GM23338 (cell line): ENCODE results near the gene EFNB3. TPM values are rescaled to one million over a fixed set of nuclear protein-coding genes. Genes with fewer than 3 reads are reported as not detected.

Experiments
- ATAC-seq: fragments of 200-7000 bp; cut with Tn5 transposase; 3 replicates; pipeline ENCODE4 v1.9.1; 2020
- DNase-seq: peaks from one replicate; pipeline ENCODE4 v3.0.0-alpha.2; 2015; ENCODE audit warnings: low spot score
- H2AFZ ChIP-seq: fragments of 200-600 bp; sonication (generic); 2 replicates; pipeline ENCODE4 v1.8.0; 2016; ENCODE audit warnings: antibody characterized with exemption, mild to moderate bottlenecking, moderate library complexity
- H3F3A ChIP-seq: fragments of 200-600 bp; sonication (generic); replicated peaks from 2 replicates; pipeline ENCODE4 v1.8.0; 2017; ENCODE audit warnings: antibody characterized with exemption, mixed run types, low read depth
- H3K27ac ChIP-seq: fragments of 200-600 bp; sonication (generic); 2 replicates; pipeline ENCODE4 v1.6.1; 2016; ENCODE audit warnings: low read depth
- H3K27me3 ChIP-seq: fragments of 200-600 bp; sonication (generic); 2 replicates; pipeline ENCODE4 v1.8.0; 2016; ENCODE audit warnings: mild to moderate bottlenecking, mixed run types, moderate library complexity; ENCODE audit not compliant: insufficient read depth
- H3K36me3 ChIP-seq: fragments of 200-600 bp; sonication (generic); 2 replicates; pipeline ENCODE4 v1.8.0; 2016; ENCODE audit warnings: mild to moderate bottlenecking; ENCODE audit not compliant: insufficient read depth
- H3K4me1 ChIP-seq: fragments of 200-600 bp; sonication (generic); 2 replicates; pipeline ENCODE4 v1.8.0; 2016; ENCODE audit warnings: mild to moderate bottlenecking, moderate library complexity; ENCODE audit not compliant: insufficient read depth
- H3K4me2 ChIP-seq: fragments of 200-600 bp; sonication (generic); 2 replicates; pipeline ENCODE4 v1.7.1; 2017; ENCODE audit warnings: mixed run types
- H3K4me3 ChIP-seq: fragments of 200-600 bp; sonication (generic); 2 replicates; pipeline ENCODE4 v1.6.1; 2016; ENCODE audit warnings: mixed run types
- H3K79me2 ChIP-seq: fragments of 200-600 bp; sonication (generic); replicated peaks from 2 replicates; pipeline ENCODE4 v1.8.0; 2017; ENCODE audit warnings: mild to moderate bottlenecking; ENCODE audit not compliant: insufficient read depth
- H3K9me2 ChIP-seq: fragments of 200-600 bp; sonication (generic); 2 replicates; pipeline ENCODE4 v1.8.0; 2017; ENCODE audit not compliant: insufficient read depth
- H4K20me1 ChIP-seq: fragments of 200-600 bp; sonication (generic); replicated peaks from 2 replicates; pipeline ENCODE4 v1.8.0; 2017; ENCODE audit warnings: mild to moderate bottlenecking; ENCODE audit not compliant: insufficient read depth
- H3K27ac Mint-ChIP-seq: 2 replicates; pipeline ENCODE4 v1.8.0; 2020; ENCODE audit warnings: inconsistent platforms, mild to moderate bottlenecking, moderate library complexity, mixed read lengths
- H3K27me3 Mint-ChIP-seq: 3 replicates; pipeline ENCODE4 v1.8.0; 2022; ENCODE audit warnings: low read depth, mild to moderate bottlenecking, moderate library complexity, mixed read lengths, inconsistent platforms; ENCODE audit not compliant: insufficient read depth, poor library complexity
- H3K36me3 Mint-ChIP-seq: 3 replicates; pipeline ENCODE4 v1.8.0; 2021; ENCODE audit warnings: low read depth, mild to moderate bottlenecking, inconsistent platforms, moderate library complexity, mixed read lengths
- H3K4me1 Mint-ChIP-seq: 3 replicates; pipeline ENCODE4 v1.8.0; 2020; ENCODE audit warnings: mild to moderate bottlenecking, inconsistent platforms, mixed read lengths
- H3K4me3 Mint-ChIP-seq: 3 replicates; pipeline ENCODE4 v1.8.0; 2021; ENCODE audit warnings: moderate library complexity, mild to moderate bottlenecking, inconsistent platforms, mixed read lengths
- H3K9me3 Mint-ChIP-seq: 3 replicates; pipeline ENCODE4 v1.8.0; 2020; ENCODE audit warnings: moderate library complexity, mild to moderate bottlenecking, inconsistent platforms, mixed read lengths
- CTCF ChIP-seq, 2 experiments: fragments of 200-600 bp in 1 of 2; sonication (generic) in 1 of 2; conservative IDR thresholded peaks; 2 replicates each; pipeline versions ENCODE4 v1.5.1 to v1.6.1; 2016 to 2017; ENCODE audit warnings: antibody characterized with exemption in 2 of 2, low read depth in 2 of 2, mild to moderate bottlenecking in 2 of 2, moderate library complexity in 1 of 2
- ETS1 ChIP-seq: IDR thresholded peaks from 2 replicates; pipeline ENCODE4 v1.6.1; 2016; ENCODE audit warnings: antibody characterized with exemption
- EZH2 ChIP-seq: fragments of 200-600 bp; sonication (generic); IDR thresholded peaks from one replicate; pipeline ENCODE4 v1.8.0; 2017; ENCODE audit warnings: antibody characterized with exemption, mild to moderate bottlenecking, low read depth; ENCODE audit not compliant: unreplicated experiment
- EZH2phosphoT487 ChIP-seq: fragments of 200-600 bp; sonication (generic); IDR thresholded peaks from one replicate; pipeline ENCODE4 v1.8.1; 2018; ENCODE audit warnings: antibody characterized with exemption; ENCODE audit not compliant: unreplicated experiment
- JUNB ChIP-seq: IDR thresholded peaks from one replicate; pipeline ENCODE4 v1.6.1; 2016; ENCODE audit warnings: antibody characterized with exemption; ENCODE audit not compliant: unreplicated experiment
- NANOG ChIP-seq: IDR thresholded peaks from 2 replicates; pipeline ENCODE4 v1.6.1; 2016; ENCODE audit warnings: antibody characterized with exemption, borderline replicate concordance
- POLR2AphosphoS5 ChIP-seq: IDR thresholded peaks from 2 replicates; pipeline ENCODE4 v1.6.1; 2016; ENCODE audit warnings: antibody characterized with exemption, low read depth
- STAT1 ChIP-seq: IDR thresholded peaks from one replicate; pipeline ENCODE4 v1.6.1; 2016; ENCODE audit warnings: antibody characterized with exemption; ENCODE audit not compliant: unreplicated experiment
- ZNF114 ChIP-seq: fragments of 250-450 bp; sonication (Bioruptor Pico); IDR thresholded peaks from 2 replicates; pipeline ENCODE4 v1.5.0; 2020; ENCODE audit warnings: mild to moderate bottlenecking, moderate library complexity
- polyA plus RNA-seq: library from polyadenylated mRNA; unstranded; fragments of >200 nt; fragmentation: Nextera tagmentation; extraction: Ambion mirVana; gene quantifications from 2 replicates; pipeline ENCODE4 v1.2.1, GENCODE V29; 2016
- total RNA-seq: library from RNA; depleted of rRNA; stranded (reverse); fragments of >200 nt; shearing (Covaris generic); gene quantifications from 2 replicates; pipeline ENCODE4 v1.2.3, GENCODE V29; 2014
- TF ChIP-seq, protein P1 (sequence below): fragments of 250-450 bp; sonication (Bioruptor Pico); IDR thresholded peaks from 2 replicates; pipeline ENCODE4 v1.5.0; 2020; ENCODE audit warnings: mild to moderate bottlenecking, moderate library complexity

Gene EFNB3
- total and polyA plus RNA-seq, 2 experiments from 2014 or later = 4.2 to 11.5 TPM

- Mint-ChIP-seq H3K27me3 (peaks cover 19% of the 10 kb centered on the region), H3K4me1 (peaks cover 49% of the 10 kb centered on the region), H3K4me3 (peak overlapping the region; percentile 55), H3K36me3 (peaks cover 45% of the 10 kb centered on the region), H3K27ac (peak overlapping the region; percentile 45), H3K9me3 (peaks cover 9% of the 10 kb centered on the region)
- Histone ChIP-seq H3K27me3 (no peaks in the 10 kb centered on the region), H3K4me2 (peak overlapping the region; percentile 12), H2AFZ (no peak overlapping the region), H4K20me1 (peaks cover 7% of the 10 kb centered on the region), H3K27ac (peak overlapping the region; percentile 60), H3K36me3 (peaks cover 29% of the 10 kb centered on the region), H3K9me2 (no peaks in the 10 kb centered on the region), H3K79me2 (peaks cover 53% of the 10 kb centered on the region), H3K4me3 (peak overlapping the region; percentile 9), H3F3A (peaks cover 37% of the 10 kb centered on the region), H3K4me1 (peaks cover 41% of the 10 kb centered on the region)
- TF ChIP-seq NANOG (peak; percentile 55; the same call in 1 of the 2 replicates), POLR2AphosphoS5 (peak; percentile 19; the same call in 1 of the 2 replicates), ETS1 (no peak), EZH2 (no peak), EZH2phosphoT487 (no peak), STAT1 (no peak), ZNF114 (CRISPR knock-in tag) (no peak)
- DNase-seq (peak; percentile 89), ATAC-seq (peak; percentile 85)
Measured at GRCh38 chr17:7677388-7678067, 27.5 kb upstream of the EFNB3 start.

DNA sequence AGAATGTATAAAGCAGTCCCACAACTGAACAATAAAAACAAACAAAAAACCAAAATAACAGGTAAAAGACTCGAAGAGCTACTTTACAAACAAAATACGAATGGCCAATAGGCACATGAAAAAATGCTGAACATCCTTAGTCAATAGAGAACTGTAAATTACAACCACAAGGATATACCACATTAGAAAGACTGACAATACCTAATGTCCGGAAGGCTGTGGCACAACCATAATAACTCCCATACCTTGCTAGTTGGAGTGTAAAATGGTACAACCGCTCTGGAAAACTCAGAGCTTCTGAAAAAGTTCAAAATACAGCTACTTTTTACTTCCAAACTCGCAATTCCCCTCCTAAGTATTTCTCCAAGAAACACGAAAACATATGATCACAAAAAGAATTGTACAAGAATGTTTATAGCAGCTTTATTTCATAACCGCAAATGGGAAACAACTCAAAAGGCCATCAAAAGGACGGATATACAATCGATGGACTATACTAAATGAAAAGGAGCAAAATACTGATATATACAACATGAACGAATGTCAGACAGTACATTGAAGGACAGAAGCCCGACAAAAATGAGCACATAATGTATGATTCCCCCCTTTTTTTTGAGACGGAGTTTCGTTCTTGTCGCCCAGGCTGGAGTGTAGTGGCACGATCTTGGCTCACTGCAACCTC is 20.0 kb upstream of the EFNB3 start:
- H2AFZ ChIP-seq = no peak overlapping the region
- peaks cover 29% of the 10 kb centered on the region for H3K4me1 Mint-ChIP-seq
- H4K20me1 ChIP-seq = peaks cover 28% of the 10 kb centered on the region
- H3K36me3 ChIP-seq = no peaks in the 10 kb centered on the region
- no peak for ATAC-seq
- H3K4me2 ChIP-seq = peak overlapping the region; percentile 90
- H3K4me3 Mint-ChIP-seq = peak overlapping the region; percentile 96
- H3F3A ChIP-seq = peaks cover 21% of the 10 kb centered on the region
- peaks cover 32% of the 10 kb centered on the region for H3K27me3 Mint-ChIP-seq
- no peaks in the 10 kb centered on the region for H3K27me3 ChIP-seq
- H3K79me2 ChIP-seq = peaks cover 82% of the 10 kb centered on the region
- peaks cover 44% of the 10 kb centered on the region for H3K36me3 Mint-ChIP-seq
- H3K9me3 Mint-ChIP-seq = no peaks in the 10 kb centered on the region; the same call in 2 of the 3 replicates
- peak overlapping the region; percentile 99 for H3K27ac ChIP-seq
- peak overlapping the region; percentile 100 for H3K27ac Mint-ChIP-seq
- no peaks in the 10 kb centered on the region for H3K9me2 ChIP-seq
- TF ChIP-seq CTCF (conservative IDR thresholded peaks at IDR 0.05; ENCODE audit: low read depth in 2 of 2) (no peak), NANOG (no peak), JUNB (no peak)
- TF ChIP-seq, protein P1, sequence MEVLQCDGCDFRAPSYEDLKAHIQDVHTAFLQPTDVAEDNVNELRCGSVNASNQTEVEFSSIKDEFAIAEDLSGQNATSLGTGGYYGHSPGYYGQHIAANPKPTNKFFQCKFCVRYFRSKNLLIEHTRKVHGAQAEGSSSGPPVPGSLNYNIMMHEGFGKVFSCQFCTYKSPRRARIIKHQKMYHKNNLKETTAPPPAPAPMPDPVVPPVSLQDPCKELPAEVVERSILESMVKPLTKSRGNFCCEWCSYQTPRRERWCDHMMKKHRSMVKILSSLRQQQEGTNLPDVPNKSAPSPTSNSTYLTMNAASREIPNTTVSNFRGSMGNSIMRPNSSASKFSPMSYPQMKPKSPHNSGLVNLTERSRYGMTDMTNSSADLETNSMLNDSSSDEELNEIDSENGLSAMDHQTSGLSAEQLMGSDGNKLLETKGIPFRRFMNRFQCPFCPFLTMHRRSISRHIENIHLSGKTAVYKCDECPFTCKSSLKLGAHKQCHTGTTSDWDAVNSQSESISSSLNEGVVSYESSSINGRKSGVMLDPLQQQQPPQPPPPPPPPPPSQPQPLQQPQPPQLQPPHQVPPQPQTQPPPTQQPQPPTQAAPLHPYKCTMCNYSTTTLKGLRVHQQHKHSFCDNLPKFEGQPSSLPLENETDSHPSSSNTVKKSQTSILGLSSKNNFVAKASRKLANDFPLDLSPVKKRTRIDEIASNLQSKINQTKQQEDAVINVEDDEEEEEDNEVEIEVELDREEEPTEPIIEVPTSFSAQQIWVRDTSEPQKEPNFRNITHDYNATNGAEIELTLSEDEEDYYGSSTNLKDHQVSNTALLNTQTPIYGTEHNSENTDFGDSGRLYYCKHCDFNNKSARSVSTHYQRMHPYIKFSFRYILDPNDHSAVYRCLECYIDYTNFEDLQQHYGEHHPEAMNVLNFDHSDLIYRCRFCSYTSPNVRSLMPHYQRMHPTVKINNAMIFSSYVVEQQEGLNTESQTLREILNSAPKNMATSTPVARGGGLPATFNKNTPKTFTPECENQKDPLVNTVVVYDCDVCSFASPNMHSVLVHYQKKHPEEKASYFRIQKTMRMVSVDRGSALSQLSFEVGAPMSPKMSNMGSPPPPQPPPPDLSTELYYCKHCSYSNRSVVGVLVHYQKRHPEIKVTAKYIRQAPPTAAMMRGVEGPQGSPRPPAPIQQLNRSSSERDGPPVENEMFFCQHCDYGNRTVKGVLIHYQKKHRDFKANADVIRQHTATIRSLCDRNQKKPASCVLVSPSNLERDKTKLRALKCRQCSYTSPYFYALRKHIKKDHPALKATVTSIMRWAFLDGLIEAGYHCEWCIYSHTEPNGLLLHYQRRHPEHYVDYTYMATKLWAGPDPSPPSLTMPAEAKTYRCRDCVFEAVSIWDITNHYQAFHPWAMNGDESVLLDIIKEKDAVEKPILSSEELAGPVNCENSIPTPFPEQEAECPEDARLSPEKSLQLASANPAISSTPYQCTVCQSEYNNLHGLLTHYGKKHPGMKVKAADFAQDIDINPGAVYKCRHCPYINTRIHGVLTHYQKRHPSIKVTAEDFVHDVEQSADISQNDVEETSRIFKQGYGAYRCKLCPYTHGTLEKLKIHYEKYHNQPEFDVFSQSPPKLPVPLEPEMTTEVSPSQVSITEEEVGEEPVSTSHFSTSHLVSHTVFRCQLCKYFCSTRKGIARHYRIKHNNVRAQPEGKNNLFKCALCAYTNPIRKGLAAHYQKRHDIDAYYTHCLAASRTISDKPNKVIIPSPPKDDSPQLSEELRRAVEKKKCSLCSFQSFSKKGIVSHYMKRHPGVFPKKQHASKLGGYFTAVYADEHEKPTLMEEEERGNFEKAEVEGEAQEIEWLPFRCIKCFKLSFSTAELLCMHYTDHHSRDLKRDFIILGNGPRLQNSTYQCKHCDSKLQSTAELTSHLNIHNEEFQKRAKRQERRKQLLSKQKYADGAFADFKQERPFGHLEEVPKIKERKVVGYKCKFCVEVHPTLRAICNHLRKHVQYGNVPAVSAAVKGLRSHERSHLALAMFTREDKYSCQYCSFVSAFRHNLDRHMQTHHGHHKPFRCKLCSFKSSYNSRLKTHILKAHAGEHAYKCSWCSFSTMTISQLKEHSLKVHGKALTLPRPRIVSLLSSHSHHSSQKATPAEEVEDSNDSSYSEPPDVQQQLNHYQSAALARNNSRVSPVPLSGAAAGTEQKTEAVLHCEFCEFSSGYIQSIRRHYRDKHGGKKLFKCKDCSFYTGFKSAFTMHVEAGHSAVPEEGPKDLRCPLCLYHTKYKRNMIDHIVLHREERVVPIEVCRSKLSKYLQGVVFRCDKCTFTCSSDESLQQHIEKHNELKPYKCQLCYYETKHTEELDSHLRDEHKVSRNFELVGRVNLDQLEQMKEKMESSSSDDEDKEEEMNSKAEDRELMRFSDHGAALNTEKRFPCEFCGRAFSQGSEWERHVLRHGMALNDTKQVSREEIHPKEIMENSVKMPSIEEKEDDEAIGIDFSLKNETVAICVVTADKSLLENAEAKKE (CRISPR knock-in tag) = no peak
- H3K4me3 ChIP-seq = peak overlapping the region; percentile 88
- peaks cover 25% of the 10 kb centered on the region for H3K4me1 ChIP-seq
- DNase-seq = no peak
